22Rv1 (cell line): ENCODE data around the gene TMEM150B.
A peak's percentile ranks its signal among the peaks of the same experiment; 100 is the strongest.

ENCODE experiments used
- H3K27ac ChIP-seq: fragments of 450-650 bp; 2 replicates; pipeline ENCODE4 v1.5.1; 2017
- CTCF ChIP-seq: fragments of 450-650 bp; IDR thresholded peaks from 2 replicates; pipeline ENCODE4 v1.5.1; 2017; ENCODE audit warnings: mild to moderate bottlenecking
- ZFX ChIP-seq: fragments of 450-650 bp; IDR thresholded peaks from 2 replicates; pipeline ENCODE4 v1.6.1; 2017; ENCODE audit warnings: antibody characterized with exemption, borderline replicate concordance

TMEM150B gene

GRCh38 chr19:55347442-55348009 is 22.4 kb upstream of the TMEM150B start:
- TF ChIP-seq ZFX: no peak
- no peak for TF ChIP-seq CTCF
- no peak overlapping the region for H3K27ac ChIP-seq

GRCh38 chr19:55346725-55347441 is 21.7 kb upstream of the TMEM150B start:
- TF ChIP-seq CTCF (no peak), ZFX (no peak)
- no peak overlapping the region for H3K27ac ChIP-seq

GRCh38 chr19:55345818-55346724 is 20.9 kb upstream of the TMEM150B start:
- H3K27ac ChIP-seq: peak overlapping the region; percentile 15; the same call in 1 of the 2 replicates
- no peak for TF ChIP-seq ZFX

- TF ChIP-seq CTCF (no peak), ZFX (no peak)
- peak overlapping the region; percentile 15; the same call in 1 of the 2 replicates for H3K27ac ChIP-seq
Observed at GRCh38 chr19:55345101-55345817, 20.1 kb upstream of the TMEM150B start.

GRCh38 chr19:55344444-55344843 is 19.3 kb upstream of the TMEM150B start:
- TF ChIP-seq CTCF (no peak), ZFX (no peak)

GRCh38 chr19:55341595-55342531 is 16.7 kb upstream of the TMEM150B start:
- peak overlapping the region; percentile 97 for H3K27ac ChIP-seq
- TF ChIP-seq ZFX (no peak), CTCF (no peak)

More at GRCh38 chr19:55344444-55344843, 19.3 kb upstream of the TMEM150B start:
- no peak overlapping the region for H3K27ac ChIP-seq
